Epithelial cell of prostate (primary cell): ENCODE results near the gene FBLN5.

ENCODE experiments used
- DNase-seq: peaks from one replicate; pipeline ENCODE4 v3.0.0-alpha.2; 2011; ENCODE audit warnings: low read depth, low spot score
- H3K27ac ChIP-seq: fragments of 450-650 bp; 2 replicates; pipeline ENCODE4 v1.5.1; 2017; ENCODE audit warnings: mild to moderate bottlenecking

FBLN5 gene

GRCh38 chr14:91837076-91837475, 110.4 kb downstream of the FBLN5 start:
- peak overlapping the region; percentile 48 for H3K27ac ChIP-seq
- no peak for DNase-seq

DNA sequence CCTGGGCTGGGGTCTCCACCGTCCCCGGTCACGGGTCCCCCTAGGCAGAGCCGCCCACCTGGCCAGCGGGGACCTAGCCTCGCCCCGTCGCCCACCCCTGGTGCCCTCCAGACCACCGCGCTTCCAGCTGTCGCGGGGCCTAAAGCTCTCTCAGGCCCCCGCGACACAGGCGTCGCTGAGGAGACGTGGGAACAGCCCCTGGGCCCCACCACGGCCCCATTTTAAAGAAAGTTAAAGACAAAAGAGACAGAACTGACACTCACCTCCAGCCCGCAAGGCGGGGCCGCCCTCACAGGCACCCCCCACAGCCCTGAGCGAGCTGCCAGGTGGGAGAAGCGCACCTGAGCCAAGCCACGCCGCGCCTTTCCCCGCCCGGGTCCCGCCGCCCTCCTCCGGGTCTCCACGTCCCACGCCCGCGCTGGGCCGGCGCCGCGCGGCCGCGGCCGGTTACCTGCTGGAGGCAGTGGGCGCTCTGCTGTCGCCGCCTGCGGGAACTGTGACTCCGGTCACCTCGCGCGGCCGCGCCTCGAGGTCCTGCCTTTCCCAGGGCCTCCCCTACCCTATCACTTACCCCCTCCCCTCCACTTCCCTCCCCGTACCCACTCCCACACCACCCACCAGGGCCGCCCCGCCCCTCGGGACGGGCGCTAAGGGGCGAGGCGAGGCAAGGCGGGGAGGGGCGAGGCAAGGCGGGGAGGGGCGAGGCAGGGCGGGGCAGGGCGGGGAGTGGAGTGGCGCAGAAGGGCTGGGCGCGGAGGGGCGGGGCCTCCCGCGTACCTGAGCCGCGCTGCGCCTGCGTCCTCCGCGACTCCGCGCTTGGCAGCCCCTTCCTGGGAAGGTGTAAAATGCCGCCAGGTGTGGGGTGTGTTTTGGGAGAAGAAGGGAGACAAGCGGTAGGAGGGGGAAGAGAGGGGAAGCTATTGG, 111.3 kb downstream of the FBLN5 start:
- peak; percentile 39 for DNase-seq
- peak overlapping the region; percentile 48 for H3K27ac ChIP-seq

- peak overlapping the region; percentile 48 for H3K27ac ChIP-seq
- no peak for DNase-seq
These were observed 112.1 kb downstream of the FBLN5 start for GRCh38 chr14:91835197-91835919.

DNA sequence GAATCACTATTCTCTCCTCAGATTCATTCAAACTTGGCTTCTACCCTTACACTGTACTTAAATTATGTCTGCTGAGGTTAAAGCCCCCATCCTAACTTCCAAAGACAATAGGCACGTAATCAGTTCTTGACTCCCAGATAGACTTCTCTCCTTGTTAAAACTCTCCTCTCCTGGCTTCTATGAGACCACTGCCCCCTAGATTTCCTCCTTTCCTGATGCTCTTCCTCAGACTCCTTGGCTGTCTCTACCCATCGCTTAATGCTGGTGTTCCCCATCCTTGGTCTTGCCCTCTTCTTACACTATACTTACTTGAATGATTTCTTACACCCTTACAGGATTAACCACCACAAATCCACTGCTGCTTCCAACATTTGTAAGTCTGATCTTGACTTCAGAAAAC, 112.9 kb downstream of the FBLN5 start:
- no peak for DNase-seq
- H3K27ac ChIP-seq = no peak overlapping the region

DNA sequence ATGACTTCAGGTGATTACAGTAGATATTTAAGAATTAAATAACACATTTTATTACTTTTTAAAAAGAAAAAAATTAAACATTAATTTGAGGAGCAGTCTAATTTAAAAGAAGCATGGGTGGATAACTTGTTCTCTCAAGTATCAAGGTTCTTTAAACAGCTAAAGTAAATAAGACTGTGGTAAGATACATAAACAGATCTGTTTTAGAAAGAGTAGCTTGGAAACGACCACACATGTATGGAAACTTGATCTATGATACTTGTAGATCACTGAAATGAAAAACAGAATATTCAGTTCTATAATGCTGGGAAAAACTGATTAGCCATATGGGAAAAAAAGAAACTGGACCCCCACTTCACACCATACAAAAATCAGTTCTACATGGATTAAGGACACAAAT, 116.2 kb downstream of the FBLN5 start:
- no peak for DNase-seq
- no peak overlapping the region for H3K27ac ChIP-seq

DNA sequence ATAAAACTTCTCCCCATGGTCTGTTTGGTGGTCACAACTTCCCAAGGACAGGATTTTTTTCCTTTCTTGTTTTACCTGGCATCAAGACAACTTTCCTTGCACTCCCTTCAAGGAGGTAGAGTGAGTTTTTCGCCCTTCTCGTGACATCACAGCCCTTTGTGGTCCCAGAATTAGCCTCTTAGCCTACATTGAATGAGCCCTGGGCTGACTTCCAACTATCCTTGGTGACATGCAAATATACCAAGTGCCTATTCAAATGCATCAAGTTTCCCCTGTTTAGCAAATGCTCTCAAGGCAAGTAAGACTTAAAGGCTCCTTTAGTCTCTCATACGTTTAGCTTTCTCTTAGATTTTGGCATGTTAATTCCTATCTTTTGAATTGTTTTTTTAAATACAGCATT, 116.7 kb downstream of the FBLN5 start:
- no peak overlapping the region for H3K27ac ChIP-seq
- DNase-seq = no peak

- H3K27ac ChIP-seq = peak overlapping the region; percentile 4
- peak; percentile 10 for DNase-seq
These were observed 118.0 kb downstream of the FBLN5 start for GRCh38 chr14:91829511-91829910.

DNA sequence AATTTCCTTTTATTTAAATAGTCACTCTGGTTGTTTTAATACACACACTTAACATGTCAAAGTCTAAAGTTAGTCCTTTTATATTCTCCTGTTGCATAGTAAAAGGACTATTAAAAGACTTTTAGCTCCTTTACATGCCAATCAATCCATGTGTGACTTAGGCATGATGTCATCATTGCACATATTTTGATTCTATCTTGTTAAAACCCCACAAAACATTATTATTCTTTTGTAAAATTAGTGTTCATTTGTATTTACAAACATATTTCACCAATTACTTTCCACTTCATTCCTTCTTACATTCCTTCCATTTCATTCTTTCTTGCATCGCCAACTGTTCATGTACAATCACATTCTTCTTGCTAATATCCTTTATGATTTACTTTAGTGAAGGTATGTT, 119.7 kb downstream of the FBLN5 start:
- H3K27ac ChIP-seq = no peak overlapping the region
- DNase-seq = no peak
